ENCODE measurements around the gene DLK2. TPM values are rescaled to one million over a fixed set of nuclear protein-coding genes. Genes with fewer than 3 reads are reported as not detected.
"Not testable (repeated sequence)": the region's sequence is repeated elsewhere in the genome, so short reads cannot be mapped to it uniquely, and the experiment has no call there.

DLK2 gene
- total RNA-seq, 4 donors from 2014 or later = 0.20 TPM; not detected in 3

GRCh38 chr6:43421831-43422230 lies 33.5 kb downstream of the DLK2 start:
- ATAC-seq (no peak), DNase-seq (no peak)
- in situ Hi-C loops (cut with MboI; ENCODE audit: low sequenced_read_pairs in 4 of 4) = no loop called here
- no peaks in the 10 kb centered on the region for H3K4me1 ChIP-seq
- intact Hi-C loops (cut with DNase I; ENCODE audit: low total_unique reads) = no loop called here
- H3K36me3 ChIP-seq = no peaks in the 10 kb centered on the region
- H3K4me3 ChIP-seq = no peak overlapping the region
- no peak for TF ChIP-seq CTCF (IDR thresholded peaks at IDR 0.05 in 4 of 5, conservative IDR thresholded peaks at IDR 0.05 in 1 of 5)
- no peak for TF ChIP-seq POLR2A (IDR thresholded peaks at IDR 0.05)
- no peak overlapping the region for H3K27ac ChIP-seq
- H3K27me3 ChIP-seq = no peaks in the 10 kb centered on the region
- H3K9me3 ChIP-seq = no peaks in the 10 kb centered on the region

DNA sequence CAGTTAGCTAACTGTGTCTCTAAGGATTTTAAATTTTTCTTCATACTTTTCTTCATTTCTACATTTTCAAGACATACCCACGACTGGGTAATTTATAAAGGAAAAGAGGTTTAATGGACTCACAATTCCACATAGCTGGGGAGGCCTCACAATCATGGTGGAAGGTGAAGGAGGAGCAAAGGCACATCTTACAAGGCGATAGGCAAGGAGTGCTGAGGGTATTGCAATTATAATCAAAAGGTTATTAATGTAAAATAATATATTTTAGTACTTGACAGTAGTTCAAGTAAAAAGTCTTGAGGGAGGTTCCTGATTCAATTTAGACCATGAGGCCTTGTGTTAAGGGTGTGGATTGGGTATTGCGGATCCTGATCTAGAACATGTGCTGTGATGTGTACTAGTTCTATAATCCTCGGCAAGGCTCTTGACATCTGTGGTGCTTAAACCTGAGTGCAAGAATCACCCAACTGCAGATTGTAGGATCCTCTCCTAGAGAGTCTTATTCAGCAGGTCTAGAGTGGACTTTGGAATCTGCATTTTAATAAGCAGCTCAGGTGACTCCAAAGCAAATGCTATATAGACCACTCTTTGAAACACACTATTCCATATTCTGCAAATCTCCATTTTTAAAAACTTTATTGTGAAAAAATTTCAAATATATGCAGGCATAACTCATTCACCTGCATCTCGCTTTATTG lies 35.2 kb downstream of the DLK2 start:
- H3K27ac ChIP-seq = no peak overlapping the region
- no peaks in the 10 kb centered on the region for H3K27me3 ChIP-seq
- intact Hi-C loops (cut with DNase I; ENCODE audit: low total_unique reads) (no loop called here), in situ Hi-C loops (cut with MboI; ENCODE audit: low sequenced_read_pairs in 4 of 4) (no loop called here)
- TF ChIP-seq CTCF (IDR thresholded peaks at IDR 0.05 in 4 of 5, conservative IDR thresholded peaks at IDR 0.05 in 1 of 5) (no peak), POLR2A (IDR thresholded peaks at IDR 0.05) (no peak)
- H3K9me3 ChIP-seq = no peaks in the 10 kb centered on the region
- H3K4me1 ChIP-seq = no peaks in the 10 kb centered on the region
- no peaks in the 10 kb centered on the region for H3K36me3 ChIP-seq
- DNase-seq (no peak), ATAC-seq (no peak)
- no peak overlapping the region for H3K4me3 ChIP-seq

DNA sequence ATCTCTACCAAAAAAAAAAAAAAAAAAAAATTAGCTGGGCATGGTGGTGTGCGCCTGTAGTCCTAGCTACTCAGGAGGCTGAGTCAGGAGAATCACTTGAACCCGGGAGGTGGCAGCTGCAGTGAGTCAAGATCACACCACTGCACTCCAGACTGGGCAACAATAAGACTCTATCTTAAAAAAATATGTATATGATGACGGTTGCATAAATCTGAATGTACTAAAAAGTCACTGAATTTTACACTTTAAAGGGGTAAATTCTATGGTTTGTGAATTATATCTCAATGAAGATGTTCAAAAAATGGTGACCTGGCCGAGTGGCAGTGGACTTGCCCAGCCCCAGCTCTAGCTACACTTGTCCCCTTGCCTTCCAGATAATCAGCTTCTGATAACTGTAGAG lies 38.4 kb downstream of the DLK2 start:
- in situ Hi-C loops (cut with MboI; ENCODE audit: low sequenced_read_pairs in 4 of 4) (no loop called here), intact Hi-C loops (cut with DNase I; ENCODE audit: low total_unique reads) (no loop called here)
- Histone ChIP-seq H3K36me3 (no peaks in the 10 kb centered on the region), H3K27ac (no peak overlapping the region), H3K9me3 (no peaks in the 10 kb centered on the region), H3K27me3 (no peaks in the 10 kb centered on the region), H3K4me1 (no peaks in the 10 kb centered on the region), H3K4me3 (no peak overlapping the region)
- ATAC-seq = no peak
- DNase-seq = no peak
- no peak for TF ChIP-seq CTCF (IDR thresholded peaks at IDR 0.05 in 4 of 5, conservative IDR thresholded peaks at IDR 0.05 in 1 of 5)
- TF ChIP-seq POLR2A (IDR thresholded peaks at IDR 0.05) = no peak

DNA sequence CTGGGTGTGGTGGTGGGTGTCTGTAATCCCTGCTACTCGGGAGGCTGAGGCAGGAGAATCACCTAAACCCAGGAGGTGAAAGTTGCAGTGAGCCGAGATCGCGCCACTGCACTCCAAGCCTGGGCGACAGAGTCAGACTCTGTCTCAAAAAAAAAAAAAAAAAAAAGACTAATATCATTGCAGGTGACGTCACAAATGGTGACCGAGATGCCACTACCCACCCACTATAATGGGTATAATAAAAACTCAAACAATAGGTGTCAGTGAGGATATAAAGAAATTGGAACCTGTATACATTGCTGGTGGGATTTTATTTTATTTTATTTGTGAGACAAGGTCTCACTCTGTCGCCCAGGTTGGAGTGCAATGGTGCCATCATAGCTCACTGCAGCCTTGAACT lies 40.1 kb downstream of the DLK2 start:
- H3K4me1 ChIP-seq; ATAC-seq; intact Hi-C loops (cut with DNase I; ENCODE audit: low total_unique reads); H3K27me3 ChIP-seq; H3K4me3 ChIP-seq; in situ Hi-C loops (cut with MboI; ENCODE audit: low sequenced_read_pairs in 4 of 4); DNase-seq; H3K9me3 ChIP-seq; H3K36me3 ChIP-seq; H3K27ac ChIP-seq: not testable (repeated sequence)

DNA sequence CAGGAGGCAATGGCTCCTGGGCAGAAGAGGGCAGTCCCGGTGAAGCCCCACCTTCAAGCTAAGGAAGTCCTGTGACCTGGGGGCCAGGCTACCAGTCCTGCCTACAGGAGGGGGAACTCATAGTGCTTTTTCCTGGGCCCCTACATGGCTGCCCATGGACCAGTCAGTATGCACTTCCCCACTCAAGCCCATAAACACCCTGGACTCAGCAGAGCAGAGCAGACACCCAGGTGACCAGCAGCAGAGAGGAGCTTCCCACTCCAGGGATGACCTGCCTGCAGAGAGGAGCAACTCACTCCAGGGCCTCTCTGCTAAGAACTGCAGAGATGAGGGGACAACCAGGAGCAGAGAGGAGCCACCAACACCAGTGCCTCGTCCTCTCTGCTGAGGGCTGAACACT lies 42.3 kb downstream of the DLK2 start:
- in situ Hi-C loops (cut with MboI; ENCODE audit: low sequenced_read_pairs in 4 of 4) (no loop called here), intact Hi-C loops (cut with DNase I; ENCODE audit: low total_unique reads) (no loop called here)
- Histone ChIP-seq H3K9me3 (no peaks in the 10 kb centered on the region), H3K27ac (no peak overlapping the region), H3K27me3 (no peaks in the 10 kb centered on the region), H3K4me3 (no peak overlapping the region), H3K36me3 (no peaks in the 10 kb centered on the region), H3K4me1 (no peaks in the 10 kb centered on the region)
- DNase-seq (no peak), ATAC-seq (no peak)
- TF ChIP-seq POLR2A (IDR thresholded peaks at IDR 0.05) = no peak
- TF ChIP-seq CTCF (IDR thresholded peaks at IDR 0.05 in 4 of 5, conservative IDR thresholded peaks at IDR 0.05 in 1 of 5) = no peak
